ENCODE measurements around the gene ACTA1. TPM values are rescaled to one million over a fixed set of nuclear protein-coding genes. Genes with fewer than 3 reads are reported as not detected.
A peak's percentile ranks its signal among the peaks of the same experiment; 100 is the strongest.

ACTA1 gene
- total and polyA plus RNA-seq, 2 of the 13 experiments (the other 11 are each of a cell fraction or from before 2014, with no cell fraction given): 1.4 to 5.2 TPM

DNA sequence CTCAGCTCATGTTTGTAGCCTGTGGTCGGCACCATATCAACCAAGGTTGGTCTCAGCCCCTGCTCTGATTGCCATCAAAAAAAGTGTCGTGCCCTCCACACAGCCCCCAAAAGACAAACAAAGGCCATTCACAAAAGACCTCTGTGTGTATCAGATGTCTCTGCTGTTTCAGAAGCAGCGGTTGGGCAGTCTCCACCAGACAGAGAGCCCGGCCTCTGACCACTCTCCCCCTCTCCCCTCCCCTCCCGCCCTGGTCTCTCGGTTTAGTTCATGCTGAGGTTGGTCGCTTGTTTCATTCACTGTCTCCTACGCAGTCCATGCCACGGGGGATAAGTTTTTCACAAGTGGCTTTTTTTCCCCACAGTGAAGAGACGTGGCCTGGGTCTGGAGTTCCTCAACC is 27.1 kb downstream of the ACTA1 start (continued):
- TF ChIP-seq, protein P1, sequence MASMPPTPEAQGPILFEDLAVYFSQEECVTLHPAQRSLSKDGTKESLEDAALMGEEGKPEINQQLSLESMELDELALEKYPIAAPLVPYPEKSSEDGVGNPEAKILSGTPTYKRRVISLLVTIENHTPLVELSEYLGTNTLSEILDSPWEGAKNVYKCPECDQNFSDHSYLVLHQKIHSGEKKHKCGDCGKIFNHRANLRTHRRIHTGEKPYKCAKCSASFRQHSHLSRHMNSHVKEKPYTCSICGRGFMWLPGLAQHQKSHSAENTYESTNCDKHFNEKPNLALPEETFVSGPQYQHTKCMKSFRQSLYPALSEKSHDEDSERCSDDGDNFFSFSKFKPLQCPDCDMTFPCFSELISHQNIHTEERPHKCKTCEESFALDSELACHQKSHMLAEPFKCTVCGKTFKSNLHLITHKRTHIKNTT (CRISPR knock-in tag; IDR thresholded peaks at IDR 0.05): no peak
- TF ChIP-seq TBX2 (CRISPR knock-in tag; IDR thresholded peaks at IDR 0.05; ENCODE audit: borderline replicate concordance): peak; percentile 54; the same call in 1 of the 2 replicates
- TF ChIP-seq ONECUT2 (CRISPR knock-in tag; IDR thresholded peaks at IDR 0.05): no peak
- no peak for TF ChIP-seq GATAD1 (CRISPR knock-in tag; IDR thresholded peaks at IDR 0.05)
- no peak for TF ChIP-seq SP140L (CRISPR knock-in tag; IDR thresholded peaks at IDR 0.05; ENCODE audit: borderline replicate concordance)
- TF ChIP-seq JARID2 (CRISPR knock-in tag; IDR thresholded peaks at IDR 0.05; ENCODE audit: insufficient replicate concordance): no peak
- TF ChIP-seq, protein P2, sequence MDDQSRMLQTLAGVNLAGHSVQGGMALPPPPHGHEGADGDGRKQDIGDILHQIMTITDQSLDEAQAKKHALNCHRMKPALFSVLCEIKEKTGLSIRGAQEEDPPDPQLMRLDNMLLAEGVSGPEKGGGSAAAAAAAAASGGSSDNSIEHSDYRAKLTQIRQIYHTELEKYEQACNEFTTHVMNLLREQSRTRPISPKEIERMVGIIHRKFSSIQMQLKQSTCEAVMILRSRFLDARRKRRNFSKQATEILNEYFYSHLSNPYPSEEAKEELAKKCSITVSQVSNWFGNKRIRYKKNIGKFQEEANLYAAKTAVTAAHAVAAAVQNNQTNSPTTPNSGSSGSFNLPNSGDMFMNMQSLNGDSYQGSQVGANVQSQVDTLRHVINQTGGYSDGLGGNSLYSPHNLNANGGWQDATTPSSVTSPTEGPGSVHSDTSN (CRISPR knock-in tag; IDR thresholded peaks at IDR 0.05; ENCODE audit: borderline replicate concordance): no peak
- no peak for TF ChIP-seq ZNF780A (CRISPR knock-in tag; IDR thresholded peaks at IDR 0.05)
- TF ChIP-seq ZNF335 (CRISPR knock-in tag; IDR thresholded peaks at IDR 0.05): no peak
- no peak for TF ChIP-seq ZNF567 (CRISPR knock-in tag; IDR thresholded peaks at IDR 0.05; ENCODE audit: borderline replicate concordance)
- no peak for TF ChIP-seq NFE2 (CRISPR knock-in tag; IDR thresholded peaks at IDR 0.05)
- TF ChIP-seq DNMT3B (CRISPR knock-in tag; conservative IDR thresholded peaks at IDR 0.05): no peak
- TF ChIP-seq MEIS1 (CRISPR knock-in tag; IDR thresholded peaks at IDR 0.05; ENCODE audit: borderline replicate concordance): no peak
- TF ChIP-seq, protein P3, sequence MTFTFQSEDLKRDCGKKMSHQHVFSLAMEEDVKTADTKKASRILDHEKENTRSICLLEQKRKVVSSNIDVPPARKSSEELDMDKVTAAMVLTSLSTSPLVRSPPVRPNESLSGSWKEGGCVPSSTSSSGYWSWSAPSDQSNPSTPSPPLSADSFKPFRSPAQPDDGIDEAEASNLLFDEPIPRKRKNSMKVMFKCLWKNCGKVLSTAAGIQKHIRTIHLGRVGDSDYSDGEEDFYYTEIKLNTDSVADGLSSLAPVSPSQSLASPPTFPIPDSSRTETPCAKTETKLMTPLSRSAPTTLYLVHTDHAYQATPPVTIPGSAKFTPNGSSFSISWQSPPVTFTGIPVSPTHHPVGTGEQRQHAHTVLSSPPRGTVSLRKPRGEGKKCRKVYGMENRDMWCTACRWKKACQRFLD (CRISPR knock-in tag; IDR thresholded peaks at IDR 0.05; ENCODE audit: borderline replicate concordance): no peak
- TF ChIP-seq ZNF33B (CRISPR knock-in tag; IDR thresholded peaks at IDR 0.05): no peak
- TF ChIP-seq ETV5 (CRISPR knock-in tag; IDR thresholded peaks at IDR 0.05; ENCODE audit: borderline replicate concordance): no peak
- TF ChIP-seq ZNF709 (CRISPR knock-in tag; IDR thresholded peaks at IDR 0.05): no peak
- no peak for TF ChIP-seq ARNTL (CRISPR knock-in tag; IDR thresholded peaks at IDR 0.05)
- TF ChIP-seq, protein P4, sequence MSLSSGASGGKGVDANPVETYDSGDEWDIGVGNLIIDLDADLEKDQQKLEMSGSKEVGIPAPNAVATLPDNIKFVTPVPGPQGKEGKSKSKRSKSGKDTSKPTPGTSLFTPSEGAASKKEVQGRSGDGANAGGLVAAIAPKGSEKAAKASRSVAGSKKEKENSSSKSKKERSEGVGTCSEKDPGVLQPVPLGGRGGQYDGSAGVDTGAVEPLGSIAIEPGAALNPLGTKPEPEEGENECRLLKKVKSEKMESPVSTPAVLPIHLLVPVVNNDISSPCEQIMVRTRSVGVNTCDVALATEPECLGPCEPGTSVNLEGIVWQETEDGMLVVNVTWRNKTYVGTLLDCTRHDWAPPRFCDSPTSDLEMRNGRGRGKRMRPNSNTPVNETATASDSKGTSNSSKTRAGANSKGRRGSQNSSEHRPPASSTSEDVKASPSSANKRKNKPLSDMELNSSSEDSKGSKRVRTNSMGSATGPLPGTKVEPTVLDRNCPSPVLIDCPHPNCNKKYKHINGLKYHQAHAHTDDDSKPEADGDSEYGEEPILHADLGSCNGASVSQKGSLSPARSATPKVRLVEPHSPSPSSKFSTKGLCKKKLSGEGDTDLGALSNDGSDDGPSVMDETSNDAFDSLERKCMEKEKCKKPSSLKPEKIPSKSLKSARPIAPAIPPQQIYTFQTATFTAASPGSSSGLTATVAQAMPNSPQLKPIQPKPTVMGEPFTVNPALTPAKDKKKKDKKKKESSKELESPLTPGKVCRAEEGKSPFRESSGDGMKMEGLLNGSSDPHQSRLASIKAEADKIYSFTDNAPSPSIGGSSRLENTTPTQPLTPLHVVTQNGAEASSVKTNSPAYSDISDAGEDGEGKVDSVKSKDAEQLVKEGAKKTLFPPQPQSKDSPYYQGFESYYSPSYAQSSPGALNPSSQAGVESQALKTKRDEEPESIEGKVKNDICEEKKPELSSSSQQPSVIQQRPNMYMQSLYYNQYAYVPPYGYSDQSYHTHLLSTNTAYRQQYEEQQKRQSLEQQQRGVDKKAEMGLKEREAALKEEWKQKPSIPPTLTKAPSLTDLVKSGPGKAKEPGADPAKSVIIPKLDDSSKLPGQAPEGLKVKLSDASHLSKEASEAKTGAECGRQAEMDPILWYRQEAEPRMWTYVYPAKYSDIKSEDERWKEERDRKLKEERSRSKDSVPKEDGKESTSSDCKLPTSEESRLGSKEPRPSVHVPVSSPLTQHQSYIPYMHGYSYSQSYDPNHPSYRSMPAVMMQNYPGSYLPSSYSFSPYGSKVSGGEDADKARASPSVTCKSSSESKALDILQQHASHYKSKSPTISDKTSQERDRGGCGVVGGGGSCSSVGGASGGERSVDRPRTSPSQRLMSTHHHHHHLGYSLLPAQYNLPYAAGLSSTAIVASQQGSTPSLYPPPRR (CRISPR knock-in tag; IDR thresholded peaks at IDR 0.05; ENCODE audit: borderline replicate concordance): no peak
- TF ChIP-seq, protein P5, sequence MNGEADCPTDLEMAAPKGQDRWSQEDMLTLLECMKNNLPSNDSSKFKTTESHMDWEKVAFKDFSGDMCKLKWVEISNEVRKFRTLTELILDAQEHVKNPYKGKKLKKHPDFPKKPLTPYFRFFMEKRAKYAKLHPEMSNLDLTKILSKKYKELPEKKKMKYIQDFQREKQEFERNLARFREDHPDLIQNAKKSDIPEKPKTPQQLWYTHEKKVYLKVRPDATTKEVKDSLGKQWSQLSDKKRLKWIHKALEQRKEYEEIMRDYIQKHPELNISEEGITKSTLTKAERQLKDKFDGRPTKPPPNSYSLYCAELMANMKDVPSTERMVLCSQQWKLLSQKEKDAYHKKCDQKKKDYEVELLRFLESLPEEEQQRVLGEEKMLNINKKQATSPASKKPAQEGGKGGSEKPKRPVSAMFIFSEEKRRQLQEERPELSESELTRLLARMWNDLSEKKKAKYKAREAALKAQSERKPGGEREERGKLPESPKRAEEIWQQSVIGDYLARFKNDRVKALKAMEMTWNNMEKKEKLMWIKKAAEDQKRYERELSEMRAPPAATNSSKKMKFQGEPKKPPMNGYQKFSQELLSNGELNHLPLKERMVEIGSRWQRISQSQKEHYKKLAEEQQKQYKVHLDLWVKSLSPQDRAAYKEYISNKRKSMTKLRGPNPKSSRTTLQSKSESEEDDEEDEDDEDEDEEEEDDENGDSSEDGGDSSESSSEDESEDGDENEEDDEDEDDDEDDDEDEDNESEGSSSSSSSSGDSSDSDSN (CRISPR knock-in tag; IDR thresholded peaks at IDR 0.05): no peak
